Measurements from ENCODE around the gene MSRB2.
"Not testable (repeated sequence)": the region's sequence is repeated elsewhere in the genome, so short reads cannot be mapped to it uniquely, and the experiment has no call there.

Gene MSRB2

GRCh38 chr10:23095404-23095965, at the start of gene MSRB2:
TSS of gene MSRB2 (plus strand) at chr10:23095579. CDS start at chr10:23095609, 30 bp downstream.
- peak; percentile 56 to 67 for DNase-seq (ENCODE audit: low read depth in 2 of 2)

GRCh38 chr10:23046027-23046426, 49.4 kb upstream of the MSRB2 start:
- no peak for DNase-seq (ENCODE audit: low read depth in 2 of 2)

- no peak for DNase-seq (ENCODE audit: low read depth in 2 of 2)
Observed at GRCh38 chr10:23047201-23048050, 48.0 kb upstream of the MSRB2 start.

DNA sequence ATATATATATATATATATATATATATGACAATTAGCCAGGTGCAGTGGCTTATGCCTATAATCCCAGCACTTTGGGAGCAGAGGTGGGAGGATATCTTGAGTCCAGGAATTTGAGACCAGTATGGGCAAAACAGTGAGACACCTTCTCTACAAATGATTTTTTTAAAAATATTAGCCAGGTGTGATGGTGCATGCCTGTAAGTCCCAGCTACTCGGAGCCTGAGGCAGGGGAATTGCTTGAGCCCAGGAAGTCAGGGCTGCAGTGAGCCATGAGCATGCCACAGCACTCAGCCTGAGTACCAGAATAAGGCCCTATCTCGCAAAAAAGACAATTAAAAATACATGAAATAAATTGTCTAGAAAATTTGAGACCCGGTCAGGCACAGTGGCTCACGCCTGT, 47.2 kb upstream of the MSRB2 start:
- DNase-seq (ENCODE audit: low read depth in 2 of 2), result no peak

DNA sequence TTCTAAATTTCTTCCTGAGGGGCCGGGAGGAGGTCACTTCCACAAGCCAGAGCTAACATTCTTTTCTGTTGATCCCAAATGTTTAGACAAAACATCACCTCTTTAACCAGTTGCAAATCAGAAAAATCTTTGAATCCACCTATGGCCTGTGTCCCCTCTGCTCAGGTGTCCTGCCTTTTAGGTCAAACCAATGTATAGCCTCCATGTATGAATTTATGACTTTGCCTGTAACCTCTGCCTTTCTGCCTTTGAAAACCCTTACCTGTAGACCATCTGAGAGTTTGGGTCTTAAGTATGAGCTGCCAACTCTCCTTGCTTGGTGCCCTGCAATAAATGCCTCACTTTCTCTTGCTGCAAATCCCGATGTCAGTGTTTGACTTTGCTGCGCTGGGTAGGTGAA, 44.1 kb upstream of the MSRB2 start:
- no peak for DNase-seq (ENCODE audit: low read depth in 2 of 2)

- DNase-seq (ENCODE audit: low read depth in 2 of 2), result no peak
Observed at GRCh38 chr10:23051855-23052331, 43.5 kb upstream of the MSRB2 start.

DNA sequence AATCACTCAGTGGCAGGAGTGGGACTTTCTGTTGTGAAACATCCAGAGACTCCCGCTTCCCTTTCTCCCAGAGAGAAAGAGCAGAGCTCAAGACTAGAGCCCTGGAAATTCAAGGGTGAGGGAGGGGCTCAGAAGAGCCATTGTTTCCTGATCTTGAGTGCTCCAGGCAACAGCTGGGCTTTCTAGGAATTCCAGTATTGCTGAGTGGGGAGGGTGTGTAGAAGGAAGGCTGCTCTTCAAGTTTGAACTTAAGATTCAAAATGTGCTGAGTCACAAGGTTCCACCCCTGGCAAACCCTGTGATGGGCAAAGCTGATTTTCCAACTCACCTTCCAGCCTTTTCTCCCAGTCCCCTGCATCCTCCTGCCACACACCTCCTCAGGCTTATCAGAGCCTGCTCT, 42.3 kb upstream of the MSRB2 start:
- DNase-seq (ENCODE audit: low read depth in 2 of 2), result no peak

GRCh38 chr10:23055424-23056185, 39.8 kb upstream of the MSRB2 start:
- no peak for DNase-seq (ENCODE audit: low read depth in 2 of 2)

DNA sequence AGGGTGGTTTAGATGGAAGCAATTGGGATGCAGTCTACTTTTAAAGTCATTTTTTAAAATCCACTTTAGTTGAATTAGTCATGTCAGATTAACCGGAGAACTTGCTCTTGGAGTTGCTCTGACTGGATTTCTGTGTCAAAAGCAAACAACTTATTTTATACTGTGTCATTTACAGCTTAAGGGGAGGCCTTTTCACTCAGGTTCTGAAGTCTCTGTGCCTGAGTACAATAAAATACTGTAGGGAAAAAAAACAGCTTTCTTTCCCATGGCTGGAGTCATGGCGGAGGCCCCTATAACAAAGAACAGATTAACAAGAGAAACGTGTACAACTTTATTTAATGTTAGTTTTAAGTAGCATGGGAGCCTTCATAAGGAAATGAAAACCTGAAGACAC, 39.2 kb upstream of the MSRB2 start:
- no peak for DNase-seq (ENCODE audit: low read depth in 2 of 2)

DNA sequence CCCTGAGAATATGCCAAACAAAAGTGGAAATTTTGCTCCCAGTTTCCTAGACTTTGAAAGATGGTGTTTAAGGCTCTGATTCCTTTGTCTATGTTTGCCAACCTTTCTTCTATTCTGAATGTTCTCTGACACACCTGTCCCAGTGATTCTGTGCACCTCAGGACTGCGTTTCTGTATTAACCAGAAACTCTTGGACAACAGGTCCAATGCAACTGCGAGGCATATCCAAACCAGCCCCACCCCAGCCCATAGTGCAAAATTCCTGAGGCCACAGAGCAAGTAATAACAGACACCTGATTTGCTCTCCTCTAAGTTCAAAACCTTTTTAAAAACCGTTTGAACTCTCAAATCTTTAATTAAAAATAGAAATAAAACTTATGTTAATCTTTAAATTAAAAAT, 37.0 kb upstream of the MSRB2 start:
- no peak for DNase-seq (ENCODE audit: low read depth in 2 of 2)

GRCh38 chr10:23060918-23061317, 34.5 kb upstream of the MSRB2 start:
- DNase-seq (ENCODE audit: low read depth in 2 of 2), result no peak

- no peak for DNase-seq (ENCODE audit: low read depth in 2 of 2)
Observed at GRCh38 chr10:23063045-23063972, 32.1 kb upstream of the MSRB2 start.

DNA sequence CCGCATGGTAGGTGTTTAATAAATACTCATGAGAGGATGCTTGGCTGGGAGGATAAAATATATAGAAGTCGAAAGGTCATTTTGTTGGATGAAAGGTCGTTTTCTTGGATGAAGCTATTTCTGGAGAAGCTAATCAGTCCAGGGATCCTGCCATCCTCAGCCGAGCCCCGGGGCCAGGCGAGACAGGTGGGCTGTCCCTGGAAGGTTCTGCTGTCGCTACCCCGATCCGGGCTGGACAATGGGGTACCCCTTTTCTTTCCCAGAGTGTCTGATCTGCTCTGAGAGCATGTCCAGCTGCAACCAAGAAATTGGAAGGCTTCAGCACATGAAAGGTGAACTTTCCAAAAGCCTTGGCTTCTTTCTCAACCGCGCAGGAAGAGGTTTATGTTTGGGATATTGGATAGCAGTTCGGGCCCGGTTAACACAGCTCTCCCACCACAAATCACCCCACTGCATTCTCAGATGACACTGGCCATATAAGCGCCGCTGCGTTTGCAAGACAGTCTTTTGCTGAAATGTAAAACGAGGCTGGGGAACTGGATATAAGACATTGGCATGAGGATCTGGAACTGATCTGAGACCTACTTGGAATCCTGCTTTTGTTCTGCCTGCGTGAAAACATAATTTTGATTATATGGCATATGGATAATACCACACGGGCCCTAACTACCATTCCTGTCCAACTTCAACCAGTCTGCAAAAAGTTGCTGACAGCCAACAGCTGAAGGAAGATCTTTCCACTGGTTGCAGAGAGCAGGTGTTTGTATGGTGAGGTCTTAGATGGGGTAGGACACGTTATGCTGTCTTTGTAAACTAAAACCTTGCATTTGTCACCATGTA, 31.2 kb upstream of the MSRB2 start:
- DNase-seq (ENCODE audit: low read depth in 2 of 2), result no peak

- DNase-seq (ENCODE audit: low read depth in 2 of 2), result not testable (repeated sequence)
Observed at GRCh38 chr10:23064813-23065114, 30.6 kb upstream of the MSRB2 start.

GRCh38 chr10:23065181-23065948, 30.0 kb upstream of the MSRB2 start:
- no peak for DNase-seq (ENCODE audit: low read depth in 2 of 2)

DNA sequence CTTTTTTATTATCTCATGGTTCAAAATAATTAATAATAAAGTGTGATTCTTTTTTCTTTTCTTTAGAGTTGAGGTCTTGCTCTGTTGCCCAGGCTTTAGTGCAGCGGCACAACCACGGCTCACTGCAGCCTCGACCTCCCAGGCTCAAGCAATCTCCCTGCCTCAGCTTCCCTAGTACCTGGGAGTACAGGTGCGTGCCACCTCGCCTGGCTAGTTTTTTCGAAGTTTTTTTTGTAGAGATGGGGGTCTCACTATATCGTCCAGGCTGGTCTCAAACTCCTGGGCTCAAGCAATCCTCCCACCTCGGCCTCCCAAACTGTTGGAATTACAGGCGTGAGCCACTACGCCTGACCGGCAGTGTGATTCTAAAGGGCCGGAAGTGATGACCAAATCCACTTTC, 28.0 kb upstream of the MSRB2 start:
- no peak for DNase-seq (ENCODE audit: low read depth in 2 of 2)

DNA sequence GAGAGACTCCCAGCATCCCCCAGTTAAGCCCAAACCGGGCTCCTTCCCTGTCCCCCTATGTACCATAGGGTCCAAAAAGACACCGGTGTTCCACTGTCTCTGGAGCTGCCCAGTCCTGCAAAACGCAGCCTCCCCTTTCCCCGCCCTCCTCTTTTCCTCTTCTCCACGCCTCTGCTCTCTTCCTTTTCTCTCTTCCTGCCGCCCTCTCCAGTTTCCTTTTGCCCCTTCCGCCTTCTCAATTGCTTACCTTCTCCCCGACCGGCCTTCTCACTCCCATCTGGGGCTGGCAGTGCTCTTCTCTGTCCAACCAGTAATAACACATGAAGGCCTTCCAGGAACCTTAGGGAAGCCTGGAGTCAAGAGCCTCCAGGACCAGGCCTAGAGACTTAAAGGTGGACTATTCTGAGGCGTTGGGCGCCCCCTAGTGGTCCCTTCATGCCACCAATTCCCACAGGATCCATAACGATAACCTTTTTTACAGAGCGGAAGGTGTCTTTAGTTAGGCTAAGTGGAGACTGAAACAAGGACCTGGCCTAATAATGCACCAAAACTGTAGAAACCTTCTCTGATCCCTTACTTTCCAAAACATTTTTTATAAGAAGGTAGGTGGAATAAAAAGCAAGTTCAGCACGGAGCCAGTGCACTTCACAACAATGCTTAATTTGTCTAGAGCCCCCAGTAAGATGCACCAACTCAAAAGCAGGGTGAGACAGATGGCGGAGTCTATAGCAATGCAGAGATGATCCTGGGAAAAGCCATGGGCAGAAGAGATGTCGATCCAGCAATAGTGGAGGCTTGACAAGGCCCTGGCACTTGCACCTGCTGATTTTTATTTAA, 27.2 kb upstream of the MSRB2 start:
- peak in 1 of 2 donors; percentile 14 for DNase-seq (ENCODE audit: low read depth in 2 of 2)

DNA sequence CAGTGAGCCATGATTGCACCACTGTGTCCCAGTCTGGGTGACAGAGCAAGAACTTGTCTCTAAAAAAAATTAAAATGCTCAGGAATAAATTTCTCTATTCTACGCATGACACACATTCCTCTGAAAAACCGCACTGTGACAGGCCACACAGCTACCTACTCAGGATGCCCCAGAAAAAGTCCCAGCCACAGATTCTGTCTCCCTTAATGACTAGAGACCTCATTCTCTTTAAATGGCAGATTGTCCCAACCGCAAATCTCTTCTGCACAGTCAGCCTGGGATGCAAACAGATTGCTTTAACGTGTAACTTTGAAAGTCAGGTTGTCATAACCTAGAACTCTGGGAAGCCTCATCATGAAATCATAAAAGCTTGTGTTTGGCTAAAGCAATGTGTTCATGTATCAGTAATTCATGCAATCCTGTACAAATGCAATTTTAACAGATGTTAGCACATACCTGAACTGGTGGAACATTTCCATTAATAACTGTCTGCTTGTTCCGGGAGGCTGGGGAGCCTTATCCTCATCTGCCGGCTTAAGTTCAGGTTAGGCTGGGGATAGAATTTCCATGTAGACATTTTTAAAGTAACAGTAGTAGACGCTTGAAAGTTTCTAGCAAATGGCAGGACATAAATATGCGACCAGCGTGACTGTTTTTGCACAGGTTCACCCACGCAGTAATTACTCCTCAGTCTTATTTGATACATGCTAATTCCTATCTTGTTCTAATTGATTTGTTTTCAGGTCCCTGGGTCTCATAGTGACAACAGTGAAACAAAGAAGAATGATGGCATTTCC, 26.2 kb upstream of the MSRB2 start:
- no peak for DNase-seq (ENCODE audit: low read depth in 2 of 2)

Measured in stimulated activated CD8-positive, alpha-beta memory T cell treated with anti-CD3 and anti-CD28 coated beads, Interleukin-15, amount 100 ng/mL, for 4 hours (primary cell).